ENCODE measurements around the gene OR1A1.

The OR1A1 gene

DNA sequence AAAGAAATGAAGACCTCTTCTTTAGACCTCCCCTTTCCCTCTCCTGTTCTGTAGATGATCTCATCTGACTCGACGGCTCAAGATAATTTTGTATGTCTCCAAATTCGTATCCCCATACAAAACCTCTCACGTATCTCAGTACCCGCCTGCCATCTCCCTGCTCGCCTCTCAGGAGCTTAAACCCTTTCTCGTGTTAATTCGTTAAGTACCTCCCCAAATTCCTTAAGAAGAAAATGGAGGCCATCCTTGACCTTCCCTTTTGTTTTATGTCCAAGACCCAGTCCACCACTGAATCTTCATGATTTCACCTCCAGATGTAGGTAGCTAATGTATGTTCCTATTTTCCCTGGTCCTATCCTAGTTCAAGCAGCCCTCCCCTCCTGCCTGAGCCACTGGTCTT lies 49.1 kb downstream of the OR1A1 start:
- DNase-seq (ENCODE audit: insufficient read length, low spot score) (no peak), FAIRE-seq (no peak)
- TF ChIP-seq POU2F2 (IDR thresholded peaks at IDR 0.05; ENCODE audit: low read depth, low read length) (no peak), PAX5 (IDR thresholded peaks at IDR 0.05; ENCODE audit: insufficient read depth, low read length, severe bottlenecking) (no peak), POLR2A (IDR thresholded peaks at IDR 0.05; ENCODE audit: low read depth, low read length) (no peak), TAF1 (IDR thresholded peaks at IDR 0.05; ENCODE audit: low read depth, low read length) (no peak), SPI1 (IDR thresholded peaks at IDR 0.05; ENCODE audit: low read depth, low read length) (no peak), POLR2AphosphoS5 (IDR thresholded peaks at IDR 0.05; ENCODE audit: low read depth, low read length) (no peak)

DNA sequence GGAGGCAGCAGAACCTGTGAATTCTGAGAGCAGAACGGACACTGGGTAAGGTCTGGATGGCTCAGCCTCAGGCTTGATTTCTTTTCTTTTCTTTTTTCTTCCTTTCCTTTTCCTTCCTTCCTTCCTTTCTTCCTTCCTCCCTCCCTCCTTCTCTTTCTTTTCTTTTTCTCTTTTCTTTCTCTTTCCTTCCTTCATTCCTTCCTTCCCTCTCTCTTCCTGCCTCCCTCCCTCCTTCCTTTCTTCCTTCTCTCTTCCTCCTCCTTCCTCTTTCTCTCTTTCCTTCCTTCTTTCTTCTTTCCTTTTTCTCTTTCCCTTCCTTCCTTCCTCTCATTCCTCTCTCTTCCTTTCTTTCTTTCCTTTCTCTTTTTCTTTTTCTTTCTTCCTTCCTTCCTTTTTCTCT lies 52.7 kb downstream of the OR1A1 start:
- FAIRE-seq (no peak), DNase-seq (ENCODE audit: insufficient read length, low spot score) (no peak)
- TF ChIP-seq POLR2AphosphoS5 (IDR thresholded peaks at IDR 0.05; ENCODE audit: low read depth, low read length) (no peak), PAX5 (IDR thresholded peaks at IDR 0.05; ENCODE audit: insufficient read depth, low read length, severe bottlenecking) (no peak)

DNA sequence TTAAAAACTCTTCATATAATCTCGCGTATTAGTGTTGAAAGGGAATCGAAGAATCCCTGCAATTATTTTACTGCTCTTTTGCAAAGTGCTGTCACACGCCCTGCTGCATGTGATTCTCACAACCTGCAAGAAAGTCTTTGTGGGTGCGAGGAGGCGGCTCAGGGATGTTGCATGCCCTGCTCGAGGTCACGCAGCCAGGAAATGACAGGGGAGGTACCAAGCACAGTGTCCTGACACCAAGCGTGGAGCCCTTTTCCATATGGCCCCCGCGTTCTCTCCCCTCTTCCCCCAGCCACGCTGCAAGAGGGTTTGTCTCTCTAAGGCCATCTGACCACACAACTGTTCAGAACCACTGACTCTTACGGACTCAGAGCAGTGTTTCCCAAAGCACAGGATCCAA lies 53.1 kb downstream of the OR1A1 start:
- TF ChIP-seq POLR2AphosphoS5 (IDR thresholded peaks at IDR 0.05; ENCODE audit: low read depth, low read length) (no peak), TAF1 (IDR thresholded peaks at IDR 0.05; ENCODE audit: low read depth, low read length) (no peak), SPI1 (IDR thresholded peaks at IDR 0.05; ENCODE audit: low read depth, low read length) (no peak)
- FAIRE-seq (no peak), DNase-seq (ENCODE audit: insufficient read length, low spot score) (no peak)
